Measurements from ENCODE around the gene S100A14.
A peak's percentile ranks its signal among the peaks of the same experiment; 100 is the strongest.

The S100A14 gene

GRCh38 chr1:153616917-153617311 lies 789 bp upstream of the S100A14 start:
- peak in 2 of 58 donors; percentile 12 to 13 for DNase-seq

GRCh38 chr1:153615406-153615805 lies 719 bp downstream of the S100A14 start:
- DNase-seq, result no peak

- DNase-seq, result no peak
These were observed 1.2 kb downstream of the S100A14 start for GRCh38 chr1:153614906-153615305.

- DNase-seq, result no peak
These were observed 1.8 kb downstream of the S100A14 start for GRCh38 chr1:153614189-153614900.

GRCh38 chr1:153613406-153613805 lies 2.7 kb downstream of the S100A14 start:
- DNase-seq, result no peak

- peak in 28 of 58 donors; percentile 10 to 63 (median 27) for DNase-seq
These were observed 3.3 kb downstream of the S100A14 start, which contains the start of gene S100A16 for GRCh38 chr1:153612755-153613331. Gene S100A16, minus strand, starts transcription at chr1:153613137. Its CDS starts 4,986 bp downstream, at chr1:153608151.

- DNase-seq, result peak in 2 of 58 donors; percentile 16 to 22
These were observed 3.9 kb downstream of the S100A14 start for GRCh38 chr1:153612111-153612754.

- no peak for DNase-seq
These were observed 4.8 kb downstream of the S100A14 start for GRCh38 chr1:153611356-153611755.

GRCh38 chr1:153610811-153611301 lies 5.3 kb downstream of the S100A14 start:
- no peak for DNase-seq

GRCh38 chr1:153610334-153610733 lies 5.8 kb downstream of the S100A14 start:
- no peak for DNase-seq

GRCh38 chr1:153609585-153609907 lies 6.6 kb downstream of the S100A14 start:
- no peak for DNase-seq

- DNase-seq, result peak in 42 of 58 donors; percentile 5 to 95 (median 41)
These were observed 7.2 kb downstream of the S100A14 start for GRCh38 chr1:153608742-153609584.

GRCh38 chr1:153608089-153608682 lies 7.9 kb downstream of the S100A14 start:
- DNase-seq, result no peak

GRCh38 chr1:153607381-153607780 lies 8.7 kb downstream of the S100A14 start:
- DNase-seq, result no peak

GRCh38 chr1:153606194-153606593 lies 9.9 kb downstream of the S100A14 start:
- no peak for DNase-seq

GRCh38 chr1:153602749-153603148 lies 13.4 kb downstream of the S100A14 start:
- no peak for DNase-seq

GRCh38 chr1:153599847-153600246 lies 16.3 kb downstream of the S100A14 start:
- no peak for DNase-seq

- peak in 4 of 58 donors; percentile 9 to 25 (median 20) for DNase-seq
These were observed 17.6 kb downstream of the S100A14 start for GRCh38 chr1:153598309-153599172.

GRCh38 chr1:153597206-153597605 lies 18.9 kb downstream of the S100A14 start:
- DNase-seq, result no peak

GRCh38 chr1:153592748-153593147 lies 23.4 kb downstream of the S100A14 start:
- DNase-seq, result peak in 4 of 58 donors; percentile 18 to 66 (median 39)
